Measurements from ENCODE around the gene HECTD1.

The HECTD1 gene

GRCh38 chr14:31090883-31091764 lies 116.5 kb downstream of the HECTD1 start:
- Histone ChIP-seq H3K4me1 (ENCODE audit: control insufficient read depth, insufficient read depth, low read length) (peaks cover 16% of the 10 kb centered on the region), H3K4me3 (ENCODE audit: low read depth, low read length) (no peak overlapping the region), H3K27ac (ENCODE audit: extremely low read depth, low read depth, low read length) (peak overlapping the region; percentile 60), H3K9me3 (ENCODE audit: control insufficient read depth, insufficient read depth, low read depth, low read length) (no peaks in the 10 kb centered on the region), H3K36me3 (ENCODE audit: control insufficient read depth in 2 of 2, insufficient read depth in 1 of 2, low read length in 2 of 2) (no peaks in the 10 kb centered on the region; a peak in 1 of 3 replicates)
- ChIA-PET CTCF (interaction anchor here (0.6 to 1.3 kb wide), 3 partner anchors 9 to 1894 kb away, joined by 3 to 6 read pairs (median 3); no protein-coding TSS in a partner anchor), POLR2A (no interaction called here)
- TF ChIP-seq OSR2 (tag by site-specific recombination; IDR thresholded peaks at IDR 0.05) = no peak
- no peak for TF ChIP-seq ZNF354C (tag by site-specific recombination; IDR thresholded peaks at IDR 0.05; ENCODE audit: borderline replicate concordance, low read depth)
- 0 out of 2 replicates have a peak, but pooled peaks have one; percentile 14 for TF ChIP-seq ZNF18 (tag by site-specific recombination; IDR thresholded peaks at IDR 0.05)
- TF ChIP-seq ZNF366 (tag by site-specific recombination; conservative IDR thresholded peaks at IDR 0.05) = 0 out of 2 replicates have a peak, but pooled peaks have one; percentile 1
- no peak for TF ChIP-seq ZNF202 (tag by site-specific recombination; IDR thresholded peaks at IDR 0.05; ENCODE audit: borderline replicate concordance)
- no peak for TF ChIP-seq ZNF23 (tag by site-specific recombination; IDR thresholded peaks at IDR 0.05; ENCODE audit: borderline replicate concordance)
- no peak for TF ChIP-seq ZNF239 (tag by site-specific recombination; IDR thresholded peaks at IDR 0.05)
- no peak for TF ChIP-seq REST (tag by site-specific recombination; IDR thresholded peaks at IDR 0.05)
- TF ChIP-seq ZNF792 (tag by site-specific recombination; IDR thresholded peaks at IDR 0.05) = peak; percentile 87; the same call in 1 of the 2 replicates
- TF ChIP-seq SCRT1 (tag by site-specific recombination; IDR thresholded peaks at IDR 0.05; ENCODE audit: borderline replicate concordance) = no peak
- peak; percentile 23; the same call in 1 of the 2 replicates for TF ChIP-seq TRIM28 (IDR thresholded peaks at IDR 0.05; ENCODE audit: borderline replicate concordance, low read length)
- no peak for TF ChIP-seq ZNF670 (tag by site-specific recombination; IDR thresholded peaks at IDR 0.05; ENCODE audit: low read depth)
- TF ChIP-seq ZNF433 (tag by site-specific recombination; IDR thresholded peaks at IDR 0.05; ENCODE audit: low read depth) = no peak
- no peak for TF ChIP-seq ZNF19 (tag by site-specific recombination; IDR thresholded peaks at IDR 0.05; ENCODE audit: low read depth)
- no peak for TF ChIP-seq ZFP3 (tag by site-specific recombination; IDR thresholded peaks at IDR 0.05; ENCODE audit: low read depth)
- no peak for TF ChIP-seq ZNF221 (tag by site-specific recombination; IDR thresholded peaks at IDR 0.05; ENCODE audit: borderline replicate concordance)
- TF ChIP-seq ZBTB21 (tag by site-specific recombination; IDR thresholded peaks at IDR 0.05) = 0 out of 2 replicates have a peak, but pooled peaks have one; percentile 35
- TF ChIP-seq ZNF146 (tag by site-specific recombination; IDR thresholded peaks at IDR 0.05) = no peak
- no peak for TF ChIP-seq ZNF37A (tag by site-specific recombination; IDR thresholded peaks at IDR 0.05)
- TF ChIP-seq ZNF121 (tag by site-specific recombination; IDR thresholded peaks at IDR 0.05) = no peak
- no peak for TF ChIP-seq ZNF362 (tag by site-specific recombination; IDR thresholded peaks at IDR 0.05)
- no peak for TF ChIP-seq ZNF704 (tag by site-specific recombination; IDR thresholded peaks at IDR 0.05)
- no peak for TF ChIP-seq KLF8 (tag by site-specific recombination; IDR thresholded peaks at IDR 0.05)
- TF ChIP-seq KLF9 (tag by site-specific recombination; IDR thresholded peaks at IDR 0.05; ENCODE audit: low read depth) = no peak
- TF ChIP-seq PRDM1 (tag by site-specific recombination; IDR thresholded peaks at IDR 0.05) = no peak
- TF ChIP-seq ZBTB10 (tag by site-specific recombination; IDR thresholded peaks at IDR 0.05) = no peak
- TF ChIP-seq ZNF596 (tag by site-specific recombination; IDR thresholded peaks at IDR 0.05) = no peak
- TF ChIP-seq ZNF629 (tag by site-specific recombination; IDR thresholded peaks at IDR 0.05) = peak; percentile 49; the same call in 1 of the 2 replicates
